HG03558 (cell line): ENCODE data around the gene WIPF2.

Experiments used
- ATAC-seq: cut with Tn5 transposase; IDR thresholded peaks from one replicate; pipeline ENCODE4 v1.9.1; 2021; ENCODE audit warnings: moderate number of reproducible peaks; ENCODE audit not compliant: unreplicated experiment; ENCODE audit errors: extremely low read depth

The WIPF2 gene

GRCh38 chr17:40312131-40312731 lies 93.1 kb downstream of the WIPF2 start:
- no peak for ATAC-seq

- ATAC-seq, result no peak
Measured at GRCh38 chr17:40312893-40313667, 94.0 kb downstream of the WIPF2 start.

GRCh38 chr17:40313668-40314583 lies 94.8 kb downstream of the WIPF2 start:
- no peak for ATAC-seq

GRCh38 chr17:40314584-40314956 lies 95.5 kb downstream of the WIPF2 start:
- ATAC-seq, result no peak

GRCh38 chr17:40315206-40315605 lies 96.1 kb downstream of the WIPF2 start:
- no peak for ATAC-seq

GRCh38 chr17:40315678-40316570 lies 96.8 kb downstream of the WIPF2 start:
- no peak for ATAC-seq

GRCh38 chr17:40316571-40317344 lies 97.7 kb downstream of the WIPF2 start:
- no peak for ATAC-seq

GRCh38 chr17:40317345-40317873 lies 98.3 kb downstream of the WIPF2 start:
- ATAC-seq, result no peak

GRCh38 chr17:40317880-40318829 lies 99.1 kb downstream of the WIPF2 start:
- no peak for ATAC-seq

- ATAC-seq, result no peak
Measured at GRCh38 chr17:40318830-40319391, 99.8 kb downstream of the WIPF2 start.

- ATAC-seq, result no peak
Measured at GRCh38 chr17:40319651-40320540, 100.8 kb downstream of the WIPF2 start.

GRCh38 chr17:40320756-40321523 lies 101.8 kb downstream of the WIPF2 start:
- ATAC-seq, result no peak

- ATAC-seq, result no peak
Measured at GRCh38 chr17:40321524-40321929, 102.4 kb downstream of the WIPF2 start.

GRCh38 chr17:40321961-40322357 lies 102.9 kb downstream of the WIPF2 start:
- ATAC-seq, result no peak

- ATAC-seq, result no peak
Measured at GRCh38 chr17:40322358-40323315, 103.5 kb downstream of the WIPF2 start.
